Left lung (tissue), 10 donors: ENCODE data around the gene COL18A1. TPM values are rescaled to one million over a fixed set of nuclear protein-coding genes. Genes with fewer than 3 reads are reported as not detected.

Source experiments
- ATAC-seq: fragments of 200-7000 bp; cut with Tn5 transposase; one replicate; pipeline ENCODE4 v1.9.1; 2020; ENCODE audit warnings: moderate library complexity
- DNase-seq, 4 donors: peaks; one replicate each; pipeline ENCODE4 v3.0.0-alpha.2; 2013 to 2020
- H3K27ac ChIP-seq, 2 donors: fragments of 200-600 bp; sonication (generic) in 1 of 2; one replicate each; pipeline versions ENCODE4 v1.5.0 to v1.8.0; 2020 to 2021
- H3K27me3 ChIP-seq, 2 donors: fragments of 200-600 bp; sonication (generic) in 1 of 2; one replicate each; pipeline versions ENCODE4 v1.5.0 to v1.8.0; 2020 to 2021
- H3K36me3 ChIP-seq, 2 donors: fragments of 200-600 bp; sonication (generic) in 1 of 2; one replicate each; pipeline versions ENCODE4 v1.5.0 to v1.8.0; 2020 to 2021
- H3K4me1 ChIP-seq, 2 donors: fragments of 200-600 bp; one replicate each; pipeline ENCODE4 v1.8.0; 2021
- H3K4me3 ChIP-seq, 2 donors: fragments of 200-600 bp; sonication (generic) in 1 of 2; one replicate each; pipeline versions ENCODE4 v1.5.0 to v1.8.0; 2020 to 2021; ENCODE audit warnings: mild to moderate bottlenecking in 1 of 2
- H3K9me3 ChIP-seq, 2 donors: fragments of 200-600 bp; sonication (generic) in 1 of 2; one replicate each; pipeline versions ENCODE4 v1.5.0 to v1.8.0; 2020 to 2021
- intact Hi-C, 2 donors: fragments of 100-400 bp; cut with DNase I; formaldehyde crosslinking; loops; one replicate each; pipeline versions ENCODE4 v1.11.2 to v1.14.2; 2022
- polyA plus RNA-seq, 6 donors: library from polyadenylated mRNA; unstranded; fragments of 120-200 nt; gene quantifications; one replicate each; pipeline ENCODE4 v1.2.1, GENCODE V29; 2013; ENCODE audit not compliant: insufficient read length in 6 of 6
- total RNA-seq, 2 donors: library from RNA; stranded (reverse); fragmentation: NEBNext Ultra II Directional; extraction: Animal tissue kit (Norgen Biotek cat#: 25700); gene quantifications; one replicate each; pipeline ENCODE4 v1.2.1, GENCODE V29; 2021
- TF ChIP-seq, protein P1 (sequence below), 2 donors: fragments of 200-600 bp; sonication (generic) in 1 of 2; IDR thresholded peaks; one replicate each; pipeline versions ENCODE4 v1.5.0 to v1.8.0; 2021; ENCODE audit warnings: antibody characterized with exemption in 2 of 2
- donor health status: DM: no; HTN: yes; CAD: no.
- donor health status: DM: no; HTN: no; CAD: no.

Gene COL18A1
- total and polyA plus RNA-seq, 8 donors: 39.3 to 90.2 (median 64.0) TPM

GRCh38 chr21:45439161-45439872, 34.4 kb downstream of the COL18A1 start:
- intact Hi-C loops: loop anchor here in 1 of 2 donors (2.0 to 10.0 kb wide), 2 partner anchors 147 to 295 kb away; no protein-coding TSS in a partner anchor
- ATAC-seq (peak; percentile 94), DNase-seq (peak; percentile 79 to 97 (median 88))
- no peaks in the 10 kb centered on the region for H3K36me3 ChIP-seq
- H3K27me3 ChIP-seq: no peaks in the 10 kb centered on the region
- H3K9me3 ChIP-seq: no peaks in the 10 kb centered on the region
- peaks cover 7 to 15% of the 10 kb centered on the region in 2 donors for H3K4me1 ChIP-seq
- peak overlapping the region; percentile 65 to 69 for H3K27ac ChIP-seq
- peak overlapping the region in 1 of 2 donors; percentile 21 for H3K4me3 ChIP-seq
- TF ChIP-seq, protein P1, sequence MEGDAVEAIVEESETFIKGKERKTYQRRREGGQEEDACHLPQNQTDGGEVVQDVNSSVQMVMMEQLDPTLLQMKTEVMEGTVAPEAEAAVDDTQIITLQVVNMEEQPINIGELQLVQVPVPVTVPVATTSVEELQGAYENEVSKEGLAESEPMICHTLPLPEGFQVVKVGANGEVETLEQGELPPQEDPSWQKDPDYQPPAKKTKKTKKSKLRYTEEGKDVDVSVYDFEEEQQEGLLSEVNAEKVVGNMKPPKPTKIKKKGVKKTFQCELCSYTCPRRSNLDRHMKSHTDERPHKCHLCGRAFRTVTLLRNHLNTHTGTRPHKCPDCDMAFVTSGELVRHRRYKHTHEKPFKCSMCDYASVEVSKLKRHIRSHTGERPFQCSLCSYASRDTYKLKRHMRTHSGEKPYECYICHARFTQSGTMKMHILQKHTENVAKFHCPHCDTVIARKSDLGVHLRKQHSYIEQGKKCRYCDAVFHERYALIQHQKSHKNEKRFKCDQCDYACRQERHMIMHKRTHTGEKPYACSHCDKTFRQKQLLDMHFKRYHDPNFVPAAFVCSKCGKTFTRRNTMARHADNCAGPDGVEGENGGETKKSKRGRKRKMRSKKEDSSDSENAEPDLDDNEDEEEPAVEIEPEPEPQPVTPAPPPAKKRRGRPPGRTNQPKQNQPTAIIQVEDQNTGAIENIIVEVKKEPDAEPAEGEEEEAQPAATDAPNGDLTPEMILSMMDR (IDR thresholded peaks at IDR 0.05): peak; percentile 94 to 98

DNA sequence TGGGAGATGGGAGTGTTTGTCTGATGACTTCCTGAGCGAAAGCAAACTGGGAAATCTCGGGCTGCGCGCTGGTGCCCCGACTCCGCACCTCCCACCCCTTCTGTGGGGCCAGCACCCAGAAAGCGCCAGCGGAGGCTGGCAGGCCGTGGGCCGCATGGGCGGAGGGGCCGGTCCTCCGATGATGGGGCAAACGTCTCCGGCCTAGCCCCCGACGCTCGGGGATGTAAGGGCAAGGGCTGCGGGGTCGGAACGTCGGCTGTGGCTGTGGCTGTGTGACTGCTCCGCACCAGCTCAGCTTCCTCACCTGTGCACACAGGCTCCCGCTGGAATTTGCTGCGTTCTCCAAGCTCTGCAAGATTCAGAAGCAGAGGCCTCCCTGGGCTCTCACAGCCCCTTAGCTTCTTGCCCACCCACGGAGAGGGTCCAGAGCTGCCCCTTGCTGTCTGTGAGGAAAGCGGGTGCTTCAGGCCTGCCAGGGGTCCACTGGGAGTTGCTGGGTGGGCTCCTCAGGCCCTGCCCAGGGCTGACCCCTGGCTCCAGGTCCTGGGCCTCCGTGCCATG, 35.0 kb downstream of the COL18A1 start:
- H3K27ac ChIP-seq: no peak overlapping the region
- intact Hi-C loops: loop anchor here (2.0 to 10.0 kb wide), 3 partner anchors 147 to 295 kb away; partner anchors contain the start of gene POFUT2 (in 1 of the 2)

GRCh38 chr21:45440736-45441350, 35.9 kb downstream of the COL18A1 start:
- no peaks in the 10 kb centered on the region for H3K27me3 ChIP-seq
- H3K36me3 ChIP-seq: no peaks in the 10 kb centered on the region
- intact Hi-C loops: loop anchor here in 1 of 2 donors (5.0 kb wide), 1 partner anchor 154 kb away; the partner anchor contains the start of gene POFUT2
- ATAC-seq (no peak), DNase-seq (peak in 1 of 4 donors; percentile 57)
- H3K9me3 ChIP-seq: no peaks in the 10 kb centered on the region
- H3K4me1 ChIP-seq: peaks cover 7 to 15% of the 10 kb centered on the region in 2 donors
- TF ChIP-seq, protein P1 (IDR thresholded peaks at IDR 0.05): no peak
- no peak overlapping the region for H3K4me3 ChIP-seq
- H3K27ac ChIP-seq: no peak overlapping the region

More for the DNA sequence above, 35.0 kb downstream of the COL18A1 start:
- Histone ChIP-seq H3K36me3 (no peaks in the 10 kb centered on the region), H3K9me3 (no peaks in the 10 kb centered on the region), H3K27me3 (no peaks in the 10 kb centered on the region), H3K4me1 (peaks cover 7 to 15% of the 10 kb centered on the region in 2 donors), H3K4me3 (no peak overlapping the region)
- TF ChIP-seq, protein P1 (IDR thresholded peaks at IDR 0.05): no peak
- DNase-seq (peak in 1 of 4 donors; percentile 74), ATAC-seq (no peak)

DNA sequence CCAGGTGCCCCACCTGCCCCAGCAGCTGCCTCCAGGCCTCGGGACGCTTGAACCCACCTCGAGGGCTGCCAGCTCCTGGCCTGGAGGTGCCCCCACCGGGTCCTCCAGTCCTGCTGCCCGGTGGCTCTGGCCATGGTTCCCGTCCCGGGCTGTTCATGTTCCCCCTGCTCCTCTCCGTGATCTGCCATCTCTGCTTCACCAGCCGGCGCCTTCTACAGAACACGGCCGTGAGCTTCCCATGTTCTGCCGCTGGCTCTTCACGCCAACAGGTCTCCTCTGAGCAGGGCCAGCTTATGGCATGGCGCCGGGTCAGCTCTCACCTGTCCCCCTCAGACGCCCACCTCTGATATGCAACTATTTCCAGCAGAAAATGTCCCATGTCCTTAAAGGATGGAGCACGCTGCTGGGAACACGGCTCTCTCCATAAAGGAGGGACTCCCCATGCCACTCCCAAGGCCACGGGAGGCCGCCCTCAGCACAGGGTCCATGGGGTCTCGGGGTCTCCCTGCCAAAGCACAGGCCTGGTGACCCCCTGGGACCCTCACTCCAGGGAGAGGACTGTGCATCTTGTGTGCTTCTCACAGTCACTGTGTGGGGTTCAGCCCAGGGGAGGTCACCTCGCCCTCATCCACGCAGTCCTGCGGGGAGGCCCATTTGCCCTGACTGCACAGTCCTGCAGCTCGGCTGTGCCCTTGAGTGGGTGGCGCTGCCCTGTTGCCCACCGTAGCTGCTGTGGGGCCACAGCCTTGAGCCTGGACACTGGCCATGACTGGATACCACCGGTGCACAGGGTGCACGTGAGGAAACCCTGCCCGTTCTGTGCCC, 36.7 kb downstream of the COL18A1 start:
- no peaks in the 10 kb centered on the region for H3K36me3 ChIP-seq
- no peak overlapping the region for H3K27ac ChIP-seq
- peak in 1 of 4 donors; percentile 72 for DNase-seq
- peaks cover 0 to 5% of the 10 kb centered on the region in 2 donors for H3K9me3 ChIP-seq
- H3K4me1 ChIP-seq: peaks cover 7 to 15% of the 10 kb centered on the region in 2 donors
- intact Hi-C loops: loop anchor here in 1 of 2 donors (5.0 kb wide), 1 partner anchor 154 kb away; the partner anchor contains the start of gene POFUT2
- H3K4me3 ChIP-seq: no peak overlapping the region
- H3K27me3 ChIP-seq: no peaks in the 10 kb centered on the region
- TF ChIP-seq, protein P1 (IDR thresholded peaks at IDR 0.05): no peak
- ATAC-seq: no peak
